GM18519 (cell line): ENCODE results near the gene PDE9A.

Experiments
- ATAC-seq: cut with Tn5 transposase; IDR thresholded peaks from one replicate; pipeline ENCODE4 v1.9.1; 2021; ENCODE audit warnings: mild to moderate bottlenecking, moderate library complexity; ENCODE audit not compliant: unreplicated experiment, low FRiP score

PDE9A gene

GRCh38 chr21:42753804-42754203 lies 100.4 kb downstream of the PDE9A start:
- no peak for ATAC-seq

- ATAC-seq, result no peak
These were observed 101.0 kb downstream of the PDE9A start for GRCh38 chr21:42754270-42754933.

- ATAC-seq, result no peak
These were observed 101.7 kb downstream of the PDE9A start for GRCh38 chr21:42755031-42755665.

GRCh38 chr21:42755766-42756579 lies 102.6 kb downstream of the PDE9A start:
- no peak for ATAC-seq

GRCh38 chr21:42756580-42757250 lies 103.3 kb downstream of the PDE9A start:
- ATAC-seq, result no peak

GRCh38 chr21:42757422-42757821 lies 104.0 kb downstream of the PDE9A start:
- ATAC-seq, result no peak

GRCh38 chr21:42757826-42758655 lies 104.6 kb downstream of the PDE9A start:
- ATAC-seq, result no peak

- ATAC-seq, result no peak
These were observed 105.5 kb downstream of the PDE9A start for GRCh38 chr21:42758721-42759593.

GRCh38 chr21:42759594-42759927 lies 106.1 kb downstream of the PDE9A start:
- ATAC-seq, result no peak

GRCh38 chr21:42760361-42760950 lies 107.0 kb downstream of the PDE9A start:
- ATAC-seq, result no peak

GRCh38 chr21:42760951-42761751 lies 107.7 kb downstream of the PDE9A start:
- ATAC-seq, result no peak

GRCh38 chr21:42761776-42762335 lies 108.4 kb downstream of the PDE9A start:
- no peak for ATAC-seq

- no peak for ATAC-seq
These were observed 110.4 kb downstream of the PDE9A start for GRCh38 chr21:42763581-42764442.

- ATAC-seq, result no peak
These were observed 111.0 kb downstream of the PDE9A start for GRCh38 chr21:42764443-42764760.

- ATAC-seq, result no peak
These were observed 111.5 kb downstream of the PDE9A start for GRCh38 chr21:42764883-42765282.

- no peak for ATAC-seq
These were observed 112.2 kb downstream of the PDE9A start for GRCh38 chr21:42765656-42766055.
